Peyer's patch (tissue), 4 donors: Measurements from ENCODE around the gene AHCYL2.

ENCODE experiments used
- POLR2A ChIP-seq, 2 donors: fragments of 450-650 bp; IDR thresholded peaks; one replicate each; pipeline ENCODE4 v1.5.1; 2017; ENCODE audit warnings: antibody characterized with exemption in 2 of 2, mild to moderate bottlenecking in 2 of 2, moderate library complexity in 2 of 2
- TF ChIP-seq, protein P1 (sequence below), 6 experiments: fragments of 450-650 bp in 4 of 6; fragments of 200-600 bp in 2 of 6; sonication (generic) in 1 of 6; IDR thresholded peaks; one replicate each; pipeline ENCODE4 v1.5.1; 2017 to 2019; ENCODE audit warnings: antibody characterized with exemption in 6 of 6, mild to moderate bottlenecking in 3 of 6, moderate library complexity in 1 of 6

DNA sequence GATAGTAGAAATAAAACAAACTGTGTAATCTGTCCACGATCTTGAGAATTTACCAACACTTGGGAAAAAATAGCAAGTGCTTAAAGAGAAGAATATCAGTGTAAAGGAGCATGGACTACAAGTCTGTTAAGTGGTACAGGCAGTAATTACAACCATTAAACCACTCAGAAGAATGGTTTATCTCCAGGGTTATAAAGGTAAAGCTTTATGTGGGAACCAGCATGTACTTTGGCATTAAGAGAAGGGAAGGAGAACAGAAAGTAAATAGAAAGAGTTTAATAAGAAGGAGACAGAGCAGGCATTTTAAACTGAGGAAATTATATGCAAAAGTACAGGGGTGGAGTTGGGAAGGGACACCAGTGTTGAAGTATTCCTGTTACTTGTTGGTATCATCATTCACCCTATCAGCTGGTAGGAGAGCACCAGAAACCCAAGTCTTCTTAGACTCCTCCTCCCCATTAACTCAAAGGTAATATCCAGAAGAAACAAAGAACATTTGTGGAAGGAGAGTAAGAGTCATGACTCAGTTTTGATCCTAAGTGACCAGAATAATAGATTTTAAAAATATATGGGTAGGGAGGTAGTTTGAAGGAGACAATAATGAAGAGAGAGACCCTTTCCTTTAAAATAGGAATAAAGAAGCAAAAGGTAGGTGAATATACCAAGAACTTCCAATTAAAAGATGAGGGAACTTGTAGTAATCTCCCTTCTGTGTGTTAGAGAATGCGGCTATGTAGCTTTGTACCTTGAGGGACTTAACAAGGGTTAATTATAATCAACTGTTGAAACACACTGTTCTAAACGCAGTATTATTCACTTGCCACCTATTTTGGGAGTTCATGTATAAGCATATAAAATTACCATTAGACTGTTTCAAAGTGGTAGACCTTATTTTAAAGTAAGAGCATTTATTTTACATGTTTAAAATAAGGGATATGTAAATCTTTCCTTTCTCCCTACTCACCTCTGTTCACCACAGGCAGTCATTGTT lies 117.3 kb downstream of the AHCYL2 start:
- TF ChIP-seq, protein P1, sequence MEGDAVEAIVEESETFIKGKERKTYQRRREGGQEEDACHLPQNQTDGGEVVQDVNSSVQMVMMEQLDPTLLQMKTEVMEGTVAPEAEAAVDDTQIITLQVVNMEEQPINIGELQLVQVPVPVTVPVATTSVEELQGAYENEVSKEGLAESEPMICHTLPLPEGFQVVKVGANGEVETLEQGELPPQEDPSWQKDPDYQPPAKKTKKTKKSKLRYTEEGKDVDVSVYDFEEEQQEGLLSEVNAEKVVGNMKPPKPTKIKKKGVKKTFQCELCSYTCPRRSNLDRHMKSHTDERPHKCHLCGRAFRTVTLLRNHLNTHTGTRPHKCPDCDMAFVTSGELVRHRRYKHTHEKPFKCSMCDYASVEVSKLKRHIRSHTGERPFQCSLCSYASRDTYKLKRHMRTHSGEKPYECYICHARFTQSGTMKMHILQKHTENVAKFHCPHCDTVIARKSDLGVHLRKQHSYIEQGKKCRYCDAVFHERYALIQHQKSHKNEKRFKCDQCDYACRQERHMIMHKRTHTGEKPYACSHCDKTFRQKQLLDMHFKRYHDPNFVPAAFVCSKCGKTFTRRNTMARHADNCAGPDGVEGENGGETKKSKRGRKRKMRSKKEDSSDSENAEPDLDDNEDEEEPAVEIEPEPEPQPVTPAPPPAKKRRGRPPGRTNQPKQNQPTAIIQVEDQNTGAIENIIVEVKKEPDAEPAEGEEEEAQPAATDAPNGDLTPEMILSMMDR (IDR thresholded peaks at IDR 0.05): no peak
- no peak for TF ChIP-seq POLR2A (IDR thresholded peaks at IDR 0.05)
